Stimulated activated CD4-positive, alpha-beta T cell treated with anti-CD3 and anti-CD28 coated beads, TNF-alpha, amount 100 ng/mL, for 4 hours (primary cell): ENCODE measurements around the gene SRP68.
A peak's percentile ranks its signal among the peaks of the same experiment; 100 is the strongest.

Experiments
- DNase-seq, 3 experiments: peaks; one replicate each; pipeline ENCODE4 v3.0.0-alpha.2; 2020; ENCODE audit warnings: low read depth in 3 of 3

SRP68 gene

GRCh38 chr17:76072148-76072858 lies at the start of gene SRP68:
Gene SRP68 (minus strand): TSS chr17:76072517. CDS start chr17:76072491, 26 bp downstream.
- DNase-seq: peak; percentile 65 to 72 (median 69)

- DNase-seq: no peak
Observed at GRCh38 chr17:76121932-76122430, 49.7 kb upstream of the SRP68 start.

- no peak for DNase-seq
Observed at GRCh38 chr17:76120658-76121008, 48.3 kb upstream of the SRP68 start.

GRCh38 chr17:76119409-76120371 lies 47.4 kb upstream of the SRP68 start:
- DNase-seq: no peak

GRCh38 chr17:76115138-76115754 lies 42.9 kb upstream of the SRP68 start:
- no peak for DNase-seq

GRCh38 chr17:76111956-76112355 lies 39.6 kb upstream of the SRP68 start:
- DNase-seq: no peak

GRCh38 chr17:76107509-76107908 lies 35.2 kb upstream of the SRP68 start:
- no peak for DNase-seq

- DNase-seq: no peak
Observed at GRCh38 chr17:76106703-76107102, 34.4 kb upstream of the SRP68 start.

- DNase-seq: no peak
Observed at GRCh38 chr17:76104896-76105231, 32.5 kb upstream of the SRP68 start.

- DNase-seq: peak in 1 of 3 experiments; percentile 23
Observed at GRCh38 chr17:76104140-76104895, 32.0 kb upstream of the SRP68 start.

GRCh38 chr17:76103274-76104139 lies 31.2 kb upstream of the SRP68 start, which contains the start of gene EXOC7:
Gene EXOC7 (minus strand): TSS chr17:76103787. CDS start chr17:76103692, 95 bp downstream.
- DNase-seq: peak; percentile 86 to 89 (median 89)

GRCh38 chr17:76102944-76103273 lies 30.6 kb upstream of the SRP68 start:
- DNase-seq: no peak

GRCh38 chr17:76097716-76098295 lies 25.5 kb upstream of the SRP68 start:
- DNase-seq: no peak

GRCh38 chr17:76095943-76096342 lies 23.6 kb upstream of the SRP68 start:
- no peak for DNase-seq

GRCh38 chr17:76094046-76094445 lies 21.7 kb upstream of the SRP68 start:
- DNase-seq: no peak

GRCh38 chr17:76092526-76093413 lies 20.5 kb upstream of the SRP68 start:
- no peak for DNase-seq

GRCh38 chr17:76091526-76092286 lies 19.4 kb upstream of the SRP68 start:
- DNase-seq: no peak

- no peak for DNase-seq
Observed at GRCh38 chr17:76090517-76091129, 18.3 kb upstream of the SRP68 start.
